HG02571 (cell line): ENCODE measurements around the gene TPCN2.
"Not testable (repeated sequence)": the region's sequence is repeated elsewhere in the genome, so short reads cannot be mapped to it uniquely, and the experiment has no call there.

ENCODE experiments used
- ATAC-seq: cut with Tn5 transposase; IDR thresholded peaks from one replicate; pipeline ENCODE4 v1.9.1; 2021; ENCODE audit warnings: mild to moderate bottlenecking, moderate library complexity; ENCODE audit not compliant: unreplicated experiment

The TPCN2 gene

GRCh38 chr11:69141742-69142141 lies 93.0 kb downstream of the TPCN2 start:
- ATAC-seq: no peak

DNA sequence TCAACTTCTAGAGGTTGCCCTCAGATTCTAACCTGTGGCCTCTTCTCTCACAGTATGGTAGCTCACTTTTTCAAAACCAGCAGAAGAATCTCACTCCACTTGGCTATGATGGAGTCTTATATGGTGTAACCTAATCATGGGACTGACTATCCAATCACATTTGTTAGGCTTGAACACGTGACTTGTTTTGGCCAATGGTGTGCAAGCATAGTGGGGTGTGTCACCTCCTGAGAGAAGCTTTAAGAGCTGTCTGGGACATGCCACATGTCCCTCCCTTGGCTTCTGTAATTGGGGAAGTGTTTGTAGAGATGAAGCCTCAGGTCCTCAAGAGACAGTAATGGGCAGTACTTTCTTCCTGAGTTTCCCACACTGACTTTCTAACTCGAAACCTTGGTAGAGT lies 94.2 kb downstream of the TPCN2 start:
- ATAC-seq: no peak

GRCh38 chr11:69144316-69145049 lies 95.8 kb downstream of the TPCN2 start:
- ATAC-seq: no peak

DNA sequence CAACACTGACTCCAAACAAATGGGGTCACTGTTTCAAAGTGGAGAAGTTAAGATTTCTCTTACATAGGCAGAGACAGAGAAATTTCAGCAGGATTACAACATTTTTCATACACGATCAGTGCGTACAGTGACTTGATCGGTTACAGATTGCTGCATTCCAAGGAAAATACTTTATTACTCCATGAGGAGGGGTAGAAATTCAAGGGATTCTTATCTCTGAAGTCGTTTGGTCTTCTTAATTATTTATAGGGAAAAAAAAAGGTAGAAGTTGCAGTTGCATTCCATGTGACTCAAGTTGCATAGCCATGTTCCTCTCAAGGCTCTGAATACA lies 96.3 kb downstream of the TPCN2 start:
- ATAC-seq: no peak

- ATAC-seq: no peak
Observed at GRCh38 chr11:69148377-69148762, 99.6 kb downstream of the TPCN2 start.

DNA sequence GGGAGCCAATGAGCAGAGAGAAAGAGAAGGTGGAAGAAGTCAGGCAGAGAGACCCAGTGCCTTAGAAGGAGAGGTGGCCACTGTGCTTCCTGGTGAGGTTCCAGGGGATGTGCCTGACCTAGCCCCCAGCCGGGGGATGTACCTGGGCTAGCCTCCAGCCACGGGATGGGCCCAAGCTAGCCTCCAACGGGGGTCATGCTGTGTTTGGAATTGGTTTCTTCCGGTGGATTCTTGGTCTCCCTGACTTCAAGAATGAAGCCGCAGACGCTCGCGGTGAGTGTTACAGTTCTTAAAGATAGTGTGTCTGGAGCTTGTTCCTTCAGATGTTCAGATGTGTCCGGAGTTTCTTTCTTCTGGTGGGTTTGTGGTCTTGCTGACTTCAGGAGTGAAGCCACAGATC lies 100.1 kb downstream of the TPCN2 start:
- ATAC-seq: no peak

DNA sequence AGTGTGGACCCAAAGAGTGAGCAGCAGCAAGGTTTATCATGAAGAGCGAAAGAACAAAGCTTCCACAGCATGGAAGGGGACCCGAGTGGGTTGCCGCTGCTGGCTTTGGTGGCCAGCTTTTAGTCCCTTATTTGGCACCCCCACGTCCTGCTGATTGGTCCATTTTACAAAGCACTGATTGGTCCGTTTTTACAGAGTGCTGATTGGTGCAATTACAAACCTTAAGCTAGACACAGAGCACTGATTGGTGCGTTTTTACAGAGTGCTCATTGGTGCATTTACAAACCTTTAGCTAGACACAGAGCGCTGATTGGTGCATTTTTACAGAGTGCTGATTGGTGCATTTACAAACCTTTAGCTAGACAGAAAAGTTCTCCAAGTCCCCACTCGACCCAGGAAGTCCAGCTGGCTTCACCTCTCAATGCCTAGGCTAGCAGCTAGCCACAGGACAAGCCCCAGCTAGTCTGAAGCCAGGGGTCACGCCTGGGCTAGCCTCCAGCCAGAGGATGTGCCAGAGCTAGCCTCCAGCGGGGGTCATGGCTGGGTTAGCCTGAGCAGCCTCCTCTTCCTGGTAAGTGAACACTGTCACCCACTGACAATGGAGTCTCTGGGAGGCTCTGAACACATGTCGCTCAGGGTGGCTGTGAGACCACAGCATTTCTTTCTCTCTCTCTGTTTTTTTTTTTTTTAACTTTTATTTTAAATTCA lies 100.8 kb downstream of the TPCN2 start:
- ATAC-seq: not testable (repeated sequence)

DNA sequence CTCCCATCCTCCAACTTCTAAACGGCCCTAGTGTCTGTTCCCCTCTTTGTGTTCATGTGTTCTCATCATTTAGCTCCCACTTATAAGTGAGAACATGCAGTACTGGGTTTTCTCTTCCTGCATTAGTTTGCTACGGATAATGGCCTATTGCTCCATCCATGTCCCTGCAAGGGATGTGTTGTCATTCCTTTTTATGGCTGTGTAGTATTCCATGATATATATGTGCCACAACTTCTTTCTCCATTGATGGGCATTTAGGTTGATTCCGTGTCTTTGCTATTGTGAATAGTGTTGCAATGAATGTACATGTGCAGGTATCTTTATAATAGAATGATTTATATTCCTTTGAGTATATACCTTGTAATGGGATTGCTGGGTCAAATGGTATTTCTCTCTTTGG lies 101.4 kb downstream of the TPCN2 start:
- no peak for ATAC-seq

GRCh38 chr11:69151836-69152235 lies 103.1 kb downstream of the TPCN2 start:
- no peak for ATAC-seq

DNA sequence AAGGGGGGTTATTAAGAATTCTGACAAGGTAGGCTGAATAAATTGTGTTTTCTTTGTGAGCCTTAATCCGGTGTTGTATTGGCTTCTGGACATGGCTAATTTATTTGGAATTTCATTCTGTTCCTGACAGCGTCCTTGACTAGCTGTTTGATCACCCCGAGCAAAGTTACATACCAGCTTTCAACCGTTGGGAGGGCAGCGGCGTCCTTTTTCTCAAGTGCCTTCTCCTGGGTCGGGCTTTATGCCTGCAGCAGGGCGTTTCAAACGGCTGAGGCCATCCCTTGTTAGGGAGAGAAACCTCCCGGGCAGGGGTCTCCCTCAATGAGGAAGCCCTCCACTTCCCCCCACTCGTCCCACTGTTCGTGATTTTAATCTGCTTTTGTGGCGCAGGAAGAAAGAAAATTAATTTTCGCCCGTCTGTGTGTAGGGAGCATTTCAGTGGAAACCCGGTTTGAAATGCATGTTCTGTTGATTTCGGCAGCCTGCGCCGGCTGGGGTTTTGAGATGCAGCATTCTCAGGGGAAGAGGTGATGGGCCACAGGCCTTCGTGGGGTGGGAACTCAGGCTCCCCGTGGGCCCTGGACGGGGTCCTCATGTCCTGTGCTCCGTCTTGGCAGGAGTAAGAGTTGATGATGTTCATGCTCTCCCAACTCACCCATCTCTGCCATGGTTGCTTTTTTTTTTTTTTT lies 104.1 kb downstream of the TPCN2 start:
- ATAC-seq: no peak

- ATAC-seq: no peak
Observed at GRCh38 chr11:69153661-69154060, 104.9 kb downstream of the TPCN2 start.

DNA sequence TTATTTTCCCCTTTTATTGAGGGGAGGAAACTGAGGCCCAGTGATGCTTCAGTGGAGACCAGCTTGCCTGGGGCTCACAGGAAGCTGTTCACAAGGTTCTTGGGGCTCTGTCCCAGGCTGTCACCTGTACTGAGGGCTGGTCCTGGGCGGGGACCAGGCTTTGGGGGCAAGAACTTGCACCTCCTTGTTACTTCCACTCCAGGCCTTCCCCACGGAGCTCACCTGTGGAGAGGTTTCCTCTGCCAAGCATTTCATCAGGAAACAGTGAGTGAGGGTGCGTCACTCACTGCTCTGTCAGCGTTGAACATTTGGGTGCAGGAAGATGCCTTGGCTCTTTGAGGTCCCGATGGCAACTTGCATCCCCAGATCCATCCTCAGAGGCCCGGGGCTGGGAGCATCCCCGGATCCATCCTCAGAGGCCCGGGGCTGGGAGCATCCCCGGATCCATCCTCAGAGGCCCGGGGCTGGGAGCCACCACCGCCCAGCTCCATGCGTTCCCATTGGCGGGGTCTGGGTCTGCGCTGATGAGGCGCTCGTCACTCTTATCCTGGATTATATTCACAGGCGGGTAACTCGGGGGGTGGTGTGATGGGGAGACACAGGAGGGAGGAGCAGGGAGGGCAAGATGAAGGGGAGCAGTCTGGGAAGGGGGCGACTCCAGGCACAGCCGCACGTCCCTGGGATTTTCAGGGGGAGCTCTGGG lies 105.6 kb downstream of the TPCN2 start:
- ATAC-seq: no peak

GRCh38 chr11:69154938-69155301 lies 106.2 kb downstream of the TPCN2 start:
- ATAC-seq: no peak

- ATAC-seq: no peak
Observed at GRCh38 chr11:69155302-69156234, 106.8 kb downstream of the TPCN2 start, which contains the start of gene SMIM38. SMIM38 (plus strand) TSS chr11:69155935; CDS start chr11:69157847, 1,912 bp downstream.

GRCh38 chr11:69156235-69156639 lies 107.5 kb downstream of the TPCN2 start:
- ATAC-seq: no peak

DNA sequence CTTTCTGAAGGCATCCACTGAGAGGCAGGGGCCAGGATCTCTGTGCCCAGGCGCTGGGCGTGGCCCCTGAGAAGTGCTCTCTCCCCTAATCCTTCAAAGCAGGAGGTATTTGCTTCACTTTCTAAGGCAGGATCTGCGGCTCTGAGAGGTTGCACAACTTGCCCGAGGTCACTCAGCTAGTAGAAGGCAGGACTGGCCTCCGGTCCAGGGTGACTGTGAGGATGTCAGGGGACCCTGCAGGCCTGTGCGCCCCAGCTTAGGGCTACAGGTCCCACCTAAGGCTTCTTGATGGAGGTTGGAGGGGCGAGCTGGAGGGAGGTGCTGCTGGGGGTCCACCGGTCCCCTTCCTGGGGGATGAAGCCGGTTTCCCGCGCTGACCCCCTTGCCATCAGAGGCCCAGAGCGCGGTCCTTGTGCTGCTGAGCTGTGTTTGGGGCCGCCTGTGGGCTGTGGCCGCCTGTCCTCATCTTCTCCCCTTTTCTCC lies 108.0 kb downstream of the TPCN2 start:
- no peak for ATAC-seq

- no peak for ATAC-seq
Observed at GRCh38 chr11:69157156-69157821, 108.6 kb downstream of the TPCN2 start.

- ATAC-seq: no peak
Observed at GRCh38 chr11:69157822-69158231, 109.1 kb downstream of the TPCN2 start.

DNA sequence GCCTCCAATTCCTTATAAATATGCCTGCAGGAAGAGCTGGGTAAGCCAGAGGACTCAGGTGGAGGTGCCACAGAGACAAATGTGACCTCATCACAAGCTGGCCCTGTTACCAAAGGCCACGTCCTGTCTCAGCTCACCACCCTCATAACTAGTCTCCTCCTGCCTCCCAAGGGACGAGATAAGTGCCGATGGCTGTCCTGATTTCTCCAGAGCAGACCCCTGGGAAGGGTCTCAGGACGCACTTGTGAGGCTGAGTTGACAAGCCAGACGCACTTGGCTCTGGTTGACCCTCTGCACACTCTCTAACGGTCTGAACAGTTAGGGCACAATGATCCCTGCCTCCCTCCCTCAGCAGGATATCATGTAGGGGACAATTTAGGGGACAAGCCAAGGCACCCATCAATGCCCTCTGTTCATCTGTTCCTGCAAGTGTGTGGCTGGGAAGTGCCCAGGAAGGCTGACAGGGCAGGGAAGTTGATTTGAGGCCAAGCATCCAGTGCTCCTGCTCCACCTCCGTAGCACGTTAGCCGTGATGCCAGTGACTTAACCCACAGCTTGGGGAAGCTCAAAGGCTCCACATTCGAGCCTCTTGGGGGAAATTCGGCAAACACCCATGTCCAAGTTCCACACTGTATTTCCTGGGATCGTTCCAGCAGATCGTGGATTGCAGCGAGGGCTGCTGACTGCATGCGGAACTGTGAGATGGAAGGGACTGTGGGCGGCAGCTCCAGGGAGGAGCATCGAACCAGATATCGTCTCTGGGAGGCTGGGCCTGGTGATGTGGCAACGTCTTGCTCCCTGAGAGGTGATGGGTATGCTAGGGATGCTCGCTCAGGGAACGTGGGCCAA lies 109.8 kb downstream of the TPCN2 start:
- ATAC-seq: no peak
